Loucy (cell line): ENCODE results near the gene HPSE2.

Experiments
- H2AFZ ChIP-seq: fragments of 200-600 bp; sonication (generic); 2 replicates; pipeline ENCODE4 v1.6.0; 2016; ENCODE audit warnings: antibody characterized with exemption, mild to moderate bottlenecking, low read length, moderate library complexity
- H3F3A ChIP-seq: fragments of 200-600 bp; 2 replicates; pipeline ENCODE4 v1.6.0; 2016; ENCODE audit warnings: antibody characterized with exemption, low read depth, mild to moderate bottlenecking
- H3K27me3 ChIP-seq: fragments of 200-600 bp; sonication (generic); 2 replicates; pipeline ENCODE4 v1.6.1; 2014; ENCODE audit warnings: low read length, mild to moderate bottlenecking; ENCODE audit not compliant: insufficient read depth, poor library complexity, severe bottlenecking
- H3K36me3 ChIP-seq: fragments of 200-600 bp; sonication (generic); 2 replicates; pipeline ENCODE4 v1.6.1; 2016; ENCODE audit warnings: low read length; ENCODE audit not compliant: insufficient read depth
- H3K4me1 ChIP-seq: fragments of 200-600 bp; sonication (generic); 2 replicates; pipeline ENCODE4 v1.5.1; 2014; ENCODE audit warnings: low read length, mild to moderate bottlenecking; ENCODE audit not compliant: insufficient read depth, poor library complexity, severe bottlenecking
- H3K4me2 ChIP-seq: fragments of 200-600 bp; sonication (generic); 2 replicates; pipeline ENCODE4 v1.6.0; 2014; ENCODE audit warnings: antibody characterized with exemption, low read length, low read depth, mild to moderate bottlenecking; ENCODE audit not compliant: poor library complexity, severe bottlenecking
- H3K4me3 ChIP-seq: fragments of 200-600 bp; sonication (generic); 2 replicates; pipeline ENCODE4 v1.5.1; 2014; ENCODE audit warnings: low read length, mild to moderate bottlenecking, mixed read lengths; ENCODE audit not compliant: poor library complexity, severe bottlenecking
- H3K79me2 ChIP-seq: fragments of 200-600 bp; sonication (generic); 2 replicates; pipeline ENCODE4 v1.6.1; 2014; ENCODE audit warnings: low read length; ENCODE audit not compliant: insufficient read depth
- H3K9ac ChIP-seq: fragments of 200-600 bp; sonication (generic); 2 replicates; pipeline ENCODE4 v1.6.0; 2014; ENCODE audit warnings: mild to moderate bottlenecking, low read depth, low read length, moderate library complexity; ENCODE audit not compliant: poor library complexity, severe bottlenecking
- H3K9me2 ChIP-seq: fragments of 200-600 bp; sonication (generic); replicated peaks from 2 replicates; pipeline ENCODE4 v1.6.1; 2016; ENCODE audit warnings: low read depth, low read length, mixed read lengths
- H3K9me3 ChIP-seq: fragments of 200-600 bp; sonication (generic); 2 replicates; pipeline ENCODE4 v1.6.1; 2014; ENCODE audit warnings: mild to moderate bottlenecking, antibody characterized with exemption, low read length, low read depth; ENCODE audit not compliant: insufficient read depth
- H4K20me1 ChIP-seq: fragments of 200-600 bp; sonication (generic); 2 replicates; pipeline ENCODE4 v1.6.0; 2014; ENCODE audit warnings: antibody characterized with exemption, low read length, mild to moderate bottlenecking; ENCODE audit not compliant: insufficient read depth, poor library complexity, severe bottlenecking
- EZH2phosphoT487 ChIP-seq: fragments of 200-600 bp; IDR thresholded peaks from 2 replicates; pipeline ENCODE4 v1.6.1; 2018; ENCODE audit warnings: antibody characterized with exemption, mild to moderate bottlenecking, moderate library complexity, borderline replicate concordance
- TF ChIP-seq, protein P1 (sequence below): fragments of 200-600 bp; sonication (generic); conservative IDR thresholded peaks from 2 replicates; pipeline ENCODE4 v1.5.1; 2014; ENCODE audit warnings: mild to moderate bottlenecking, antibody characterized with exemption, low read length

Gene HPSE2

GRCh38 chr10:99172950-99173349 is 62.7 kb downstream of the HPSE2 start:
- Histone ChIP-seq H3K4me3 (no peak overlapping the region), H3F3A (no peaks in the 10 kb centered on the region), H3K4me2 (no peak overlapping the region), H3K9me3 (no peaks in the 10 kb centered on the region), H3K36me3 (no peaks in the 10 kb centered on the region), H4K20me1 (no peaks in the 10 kb centered on the region), H2AFZ (no peak overlapping the region), H3K27me3 (no peaks in the 10 kb centered on the region), H3K9ac (no peak overlapping the region), H3K9me2 (no peaks in the 10 kb centered on the region), H3K79me2 (no peaks in the 10 kb centered on the region), H3K4me1 (no peaks in the 10 kb centered on the region)
- no peak for TF ChIP-seq EZH2phosphoT487
- TF ChIP-seq, protein P1, sequence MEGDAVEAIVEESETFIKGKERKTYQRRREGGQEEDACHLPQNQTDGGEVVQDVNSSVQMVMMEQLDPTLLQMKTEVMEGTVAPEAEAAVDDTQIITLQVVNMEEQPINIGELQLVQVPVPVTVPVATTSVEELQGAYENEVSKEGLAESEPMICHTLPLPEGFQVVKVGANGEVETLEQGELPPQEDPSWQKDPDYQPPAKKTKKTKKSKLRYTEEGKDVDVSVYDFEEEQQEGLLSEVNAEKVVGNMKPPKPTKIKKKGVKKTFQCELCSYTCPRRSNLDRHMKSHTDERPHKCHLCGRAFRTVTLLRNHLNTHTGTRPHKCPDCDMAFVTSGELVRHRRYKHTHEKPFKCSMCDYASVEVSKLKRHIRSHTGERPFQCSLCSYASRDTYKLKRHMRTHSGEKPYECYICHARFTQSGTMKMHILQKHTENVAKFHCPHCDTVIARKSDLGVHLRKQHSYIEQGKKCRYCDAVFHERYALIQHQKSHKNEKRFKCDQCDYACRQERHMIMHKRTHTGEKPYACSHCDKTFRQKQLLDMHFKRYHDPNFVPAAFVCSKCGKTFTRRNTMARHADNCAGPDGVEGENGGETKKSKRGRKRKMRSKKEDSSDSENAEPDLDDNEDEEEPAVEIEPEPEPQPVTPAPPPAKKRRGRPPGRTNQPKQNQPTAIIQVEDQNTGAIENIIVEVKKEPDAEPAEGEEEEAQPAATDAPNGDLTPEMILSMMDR: no peak

- Histone ChIP-seq H3K9me2 (no peaks in the 10 kb centered on the region), H3K4me2 (no peak overlapping the region), H3K36me3 (no peaks in the 10 kb centered on the region), H3K9me3 (no peaks in the 10 kb centered on the region), H3K79me2 (no peaks in the 10 kb centered on the region), H2AFZ (no peak overlapping the region), H3K27me3 (no peaks in the 10 kb centered on the region), H3K9ac (no peak overlapping the region), H3F3A (no peaks in the 10 kb centered on the region), H3K4me3 (no peak overlapping the region), H4K20me1 (no peaks in the 10 kb centered on the region), H3K4me1 (no peaks in the 10 kb centered on the region)
- no peak for TF ChIP-seq EZH2phosphoT487
- TF ChIP-seq, protein P1: peak; percentile 46
These were observed 63.4 kb downstream of the HPSE2 start for GRCh38 chr10:99172128-99172738.

DNA sequence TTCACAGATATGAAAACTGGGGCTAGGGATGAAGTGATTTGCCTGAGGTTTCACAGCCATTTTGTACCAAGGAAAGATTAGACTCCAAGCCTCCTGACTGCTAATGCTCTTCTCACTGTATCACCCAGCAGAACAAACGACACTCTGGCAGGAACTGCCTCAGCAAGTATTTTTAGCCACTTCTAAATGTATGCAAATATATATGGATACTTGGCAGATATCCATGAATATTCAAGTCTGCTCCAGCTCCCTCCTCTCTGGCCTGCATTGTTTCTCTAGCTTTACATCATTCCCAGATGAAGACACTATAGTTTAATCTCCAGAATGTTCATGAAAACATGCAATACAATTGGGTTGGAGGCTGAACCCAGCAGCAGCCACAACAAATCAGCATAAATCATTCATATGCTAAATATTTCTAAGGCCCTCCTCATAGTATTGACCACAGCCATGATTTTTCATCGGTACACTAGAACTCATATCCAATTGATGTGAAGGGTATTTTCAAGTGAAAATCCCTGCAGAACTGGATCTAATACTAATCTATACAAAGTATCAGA is 65.5 kb downstream of the HPSE2 start:
- no peaks in the 10 kb centered on the region for H3K27me3 ChIP-seq
- no peaks in the 10 kb centered on the region for H3K79me2 ChIP-seq
- no peaks in the 10 kb centered on the region for H3K9me3 ChIP-seq
- no peaks in the 10 kb centered on the region for H3K4me1 ChIP-seq
- TF ChIP-seq, protein P1: no peak
- no peak for TF ChIP-seq EZH2phosphoT487
- H3K4me3 ChIP-seq: no peak overlapping the region
- H3F3A ChIP-seq: no peaks in the 10 kb centered on the region
- H3K9ac ChIP-seq: no peak overlapping the region
- H3K9me2 ChIP-seq: no peaks in the 10 kb centered on the region
- H2AFZ ChIP-seq: no peak overlapping the region
- H4K20me1 ChIP-seq: no peaks in the 10 kb centered on the region
- H3K4me2 ChIP-seq: no peak overlapping the region
- no peaks in the 10 kb centered on the region for H3K36me3 ChIP-seq
